ENCODE data around the gene ULK1.

Gene ULK1

GRCh38 chr12:131909752-131910219, 15.4 kb downstream of the ULK1 start:
- DNase-seq: no peak

GRCh38 chr12:131910302-131911027, 16.0 kb downstream of the ULK1 start:
- DNase-seq: no peak

GRCh38 chr12:131911028-131911650, 16.7 kb downstream of the ULK1 start:
- DNase-seq: no peak

- DNase-seq: no peak
These were observed 17.5 kb downstream of the ULK1 start for GRCh38 chr12:131911851-131912477.

- DNase-seq: peak; percentile 25
These were observed 18.3 kb downstream of the ULK1 start for GRCh38 chr12:131912518-131913274.

GRCh38 chr12:131913666-131914065, 19.2 kb downstream of the ULK1 start:
- no peak for DNase-seq

GRCh38 chr12:131914179-131914702, 19.8 kb downstream of the ULK1 start:
- DNase-seq: no peak

GRCh38 chr12:131915000-131915689, 20.7 kb downstream of the ULK1 start:
- DNase-seq: no peak

- no peak for DNase-seq
These were observed 21.4 kb downstream of the ULK1 start for GRCh38 chr12:131915823-131916222.

GRCh38 chr12:131916306-131917138, 22.1 kb downstream of the ULK1 start:
- DNase-seq: peak; percentile 21

GRCh38 chr12:131917139-131917710, 22.8 kb downstream of the ULK1 start:
- DNase-seq: no peak

- peak; percentile 17 for DNase-seq
These were observed 23.4 kb downstream of the ULK1 start for GRCh38 chr12:131917711-131918306.

- DNase-seq: no peak
These were observed 24.1 kb downstream of the ULK1 start for GRCh38 chr12:131918311-131919050.

GRCh38 chr12:131919051-131919347, 24.6 kb downstream of the ULK1 start:
- no peak for DNase-seq

- no peak for DNase-seq
These were observed 25.1 kb downstream of the ULK1 start for GRCh38 chr12:131919366-131920156.

GRCh38 chr12:131920157-131920508, 25.7 kb downstream of the ULK1 start:
- no peak for DNase-seq

- no peak for DNase-seq
These were observed 26.7 kb downstream of the ULK1 start for GRCh38 chr12:131920902-131921840.
